ENCODE measurements around the gene CYLC1.

CYLC1 gene, protein sequence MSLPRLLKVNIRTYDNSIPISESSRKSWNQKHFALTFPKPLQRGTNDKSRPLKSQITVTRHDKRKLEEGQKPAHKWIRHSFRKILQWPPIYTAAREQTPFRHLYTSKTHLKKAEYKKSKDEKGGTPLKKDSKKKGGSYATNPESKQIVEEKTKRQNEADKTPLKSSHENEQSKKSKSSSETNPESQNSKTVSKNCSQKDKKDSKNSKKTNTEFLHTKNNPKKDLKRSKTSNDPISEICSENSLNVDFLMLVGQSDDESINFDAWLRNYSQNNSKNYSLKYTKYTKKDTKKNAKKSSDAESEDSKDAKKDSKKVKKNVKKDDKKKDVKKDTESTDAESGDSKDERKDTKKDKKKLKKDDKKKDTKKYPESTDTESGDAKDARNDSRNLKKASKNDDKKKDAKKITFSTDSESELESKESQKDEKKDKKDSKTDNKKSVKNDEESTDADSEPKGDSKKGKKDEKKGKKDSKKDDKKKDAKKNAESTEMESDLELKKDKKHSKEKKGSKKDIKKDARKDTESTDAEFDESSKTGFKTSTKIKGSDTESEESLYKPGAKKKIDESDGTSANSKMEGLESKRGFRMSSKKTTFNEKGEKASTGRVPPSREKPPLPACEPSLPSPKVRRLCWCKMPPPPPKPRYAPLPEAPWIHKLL

DNA sequence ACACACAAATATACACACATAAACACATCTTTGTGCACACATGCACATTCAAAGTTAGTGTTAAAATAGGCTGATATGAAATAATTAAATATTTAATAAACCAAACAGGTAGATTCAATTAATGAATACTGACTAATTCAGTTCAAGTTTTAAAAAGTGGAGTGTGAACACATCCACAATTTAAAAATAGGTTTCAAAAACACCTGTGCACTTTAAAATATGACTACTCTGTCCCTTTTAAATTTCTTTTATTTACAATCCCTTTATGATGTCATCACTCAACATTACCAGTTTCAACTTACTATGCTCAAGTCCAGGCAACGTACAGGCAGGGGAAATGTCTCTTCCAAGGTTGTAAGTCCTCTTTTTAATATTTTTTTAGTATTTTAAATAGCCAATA, at the start of gene CYLC1:
TSS of gene CYLC1 (plus strand) at position 301 of the 400 bp plus-strand sequence. CDS start at position 338, 37 bp downstream.
- no peak within 1 kb of the TSS for H3K4me3 Mint-ChIP-seq
- no peaks in the 10 kb centered on the region for H3K27me3 Mint-ChIP-seq (ENCODE audit: low read depth)
- H3K9me3 Mint-ChIP-seq = no peaks in the 10 kb centered on the region
- H3K27ac Mint-ChIP-seq = no peak within 1 kb of the TSS
- no peaks in the 10 kb centered on the region for H3K36me3 Mint-ChIP-seq (ENCODE audit: low read depth)
- H3K4me1 Mint-ChIP-seq (ENCODE audit: low read depth) = no peaks in the 10 kb centered on the region

DNA sequence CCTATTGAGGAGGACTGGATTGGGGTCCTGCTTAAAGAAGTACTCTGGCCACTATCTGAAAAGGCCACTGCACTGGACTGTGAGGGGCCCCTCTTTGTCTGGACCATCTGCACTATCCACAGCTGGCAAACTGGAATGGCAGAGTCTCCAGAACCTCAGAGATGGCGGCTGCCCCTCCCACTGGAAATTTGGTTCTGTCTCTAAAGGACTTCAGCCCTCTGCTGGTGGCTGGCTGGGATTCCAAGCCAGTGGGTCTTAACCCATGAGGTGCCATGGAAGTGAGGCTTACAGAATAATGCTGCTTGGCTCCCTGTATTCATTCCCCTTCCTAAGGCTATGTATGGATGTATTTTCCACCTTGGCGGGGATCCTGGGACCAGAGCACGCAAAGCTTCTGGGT, 41.6 kb upstream of the CYLC1 start:
- H3K27me3 Mint-ChIP-seq (ENCODE audit: low read depth) = no peaks in the 10 kb centered on the region
- H3K27ac Mint-ChIP-seq = no peak overlapping the region
- no peaks in the 10 kb centered on the region for H3K36me3 Mint-ChIP-seq (ENCODE audit: low read depth)
- H3K4me3 Mint-ChIP-seq = no peak overlapping the region
- H3K4me1 Mint-ChIP-seq (ENCODE audit: low read depth) = no peaks in the 10 kb centered on the region
- H3K9me3 Mint-ChIP-seq = peaks cover 14% of the 10 kb centered on the region

DNA sequence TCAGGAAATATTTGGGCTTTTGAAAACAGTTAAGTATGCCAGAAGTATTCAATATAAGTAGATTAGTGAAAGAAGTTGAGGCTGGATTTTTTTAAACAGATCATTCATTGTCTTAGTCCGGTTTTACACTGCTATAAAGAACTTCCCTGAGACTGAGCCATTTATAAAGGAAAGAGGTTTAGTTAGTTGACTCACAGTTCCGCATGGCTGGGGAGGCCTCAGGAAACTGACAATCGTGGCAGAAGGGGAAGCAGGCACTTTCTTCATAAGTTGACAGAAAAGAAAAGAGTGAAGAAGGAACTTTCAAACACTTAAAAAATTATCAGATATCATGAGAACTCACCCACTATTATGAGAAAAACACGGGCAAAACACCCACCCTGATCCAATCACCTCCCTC, 31.1 kb upstream of the CYLC1 start:
- Mint-ChIP-seq H3K4me1 (ENCODE audit: low read depth) (no peaks in the 10 kb centered on the region), H3K36me3 (ENCODE audit: low read depth) (no peaks in the 10 kb centered on the region), H3K9me3 (no peaks in the 10 kb centered on the region), H3K4me3 (no peak overlapping the region), H3K27me3 (ENCODE audit: low read depth) (no peaks in the 10 kb centered on the region), H3K27ac (no peak overlapping the region)

DNA sequence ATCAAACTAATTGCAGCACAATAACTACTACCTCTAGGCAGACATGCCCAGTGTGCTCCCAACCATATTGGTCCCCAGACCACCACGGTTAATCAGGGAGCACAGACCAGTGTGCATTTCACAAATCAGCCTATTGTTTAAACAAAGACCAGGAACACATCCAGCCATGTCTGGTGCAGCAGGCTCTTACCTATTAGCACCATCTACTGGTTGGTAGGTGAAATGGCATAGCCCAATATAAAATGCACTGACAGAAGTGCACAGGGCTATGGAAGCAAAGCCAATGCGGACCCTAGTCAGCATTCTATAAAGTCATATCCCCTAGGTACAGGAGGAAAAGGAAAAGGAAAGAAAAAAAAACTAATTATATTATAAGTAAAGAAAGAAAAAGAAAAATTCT, 15.5 kb upstream of the CYLC1 start:
- no peaks in the 10 kb centered on the region for H3K4me1 Mint-ChIP-seq (ENCODE audit: low read depth)

DNA sequence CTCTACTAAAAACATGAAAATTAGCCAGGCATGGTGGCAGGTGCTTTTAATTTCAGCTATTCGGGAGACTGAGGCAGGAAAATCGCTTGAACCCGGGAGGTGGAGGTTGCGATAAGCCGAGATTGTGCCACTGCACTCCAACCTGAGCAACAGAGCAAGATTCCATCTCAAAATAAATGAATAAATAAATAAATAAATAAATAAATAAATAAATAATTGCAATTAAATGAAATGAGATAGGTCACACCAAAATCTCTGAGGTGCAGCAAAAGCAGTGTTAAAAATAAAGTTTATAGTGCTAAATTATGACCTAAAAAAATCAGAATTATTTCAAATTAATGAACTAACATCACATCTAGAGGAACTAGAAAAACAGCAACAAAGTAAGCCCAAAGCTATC, 13.6 kb upstream of the CYLC1 start:
- Mint-ChIP-seq H3K27ac (no peak overlapping the region), H3K4me3 (no peak overlapping the region), H3K36me3 (ENCODE audit: low read depth) (no peaks in the 10 kb centered on the region), H3K4me1 (ENCODE audit: low read depth) (no peaks in the 10 kb centered on the region), H3K27me3 (ENCODE audit: low read depth) (no peaks in the 10 kb centered on the region), H3K9me3 (no peaks in the 10 kb centered on the region)

More for the DNA sequence above, 15.5 kb upstream of the CYLC1 start:
- Mint-ChIP-seq H3K36me3 (ENCODE audit: low read depth) (no peaks in the 10 kb centered on the region), H3K4me3 (no peak overlapping the region), H3K9me3 (no peaks in the 10 kb centered on the region), H3K27me3 (ENCODE audit: low read depth) (no peaks in the 10 kb centered on the region), H3K27ac (no peak overlapping the region)

DNA sequence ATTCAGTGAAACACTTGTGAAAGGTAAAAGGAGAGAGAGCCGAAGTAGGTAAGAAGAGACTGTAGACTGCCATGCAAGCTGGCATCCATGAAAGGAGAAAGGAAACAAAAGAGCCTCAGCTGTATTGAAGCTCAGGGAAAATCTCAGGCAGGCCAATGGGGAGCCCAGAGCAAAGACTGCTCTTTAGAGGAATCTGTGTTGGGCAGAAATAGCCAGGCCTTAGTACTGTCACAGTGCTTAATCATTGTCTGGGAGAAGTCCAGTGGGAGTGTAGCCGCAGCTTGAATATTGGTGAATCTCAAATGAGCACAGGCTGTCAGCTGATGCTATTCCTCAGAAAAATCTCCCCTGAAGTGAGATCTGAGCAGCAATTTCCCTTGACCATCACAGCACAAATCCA, 27.6 kb downstream of the CYLC1 start:
- H3K4me1 Mint-ChIP-seq (ENCODE audit: low read depth) = no peaks in the 10 kb centered on the region
- no peaks in the 10 kb centered on the region for H3K36me3 Mint-ChIP-seq (ENCODE audit: low read depth)

DNA sequence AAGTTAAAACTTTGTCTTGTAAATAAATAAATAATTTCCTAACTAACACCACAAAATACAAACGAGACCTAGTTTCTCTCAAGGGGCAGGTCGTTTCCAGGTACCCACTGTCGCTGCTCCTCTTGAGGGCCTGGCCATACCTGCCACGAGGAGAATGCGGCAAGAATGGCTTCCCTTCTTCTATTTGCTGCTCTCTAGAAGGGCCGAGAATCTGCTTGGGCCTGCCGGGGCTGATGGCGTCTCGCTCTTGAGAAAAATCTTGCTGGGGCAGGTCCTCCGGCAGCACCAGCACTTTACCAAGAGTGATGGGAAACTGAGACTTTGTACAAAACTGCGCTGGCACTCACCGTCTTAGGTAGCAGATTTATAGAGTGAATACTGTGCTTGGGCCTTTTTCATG, 31.5 kb downstream of the CYLC1 start:
- Mint-ChIP-seq H3K4me1 (ENCODE audit: low read depth) (no peaks in the 10 kb centered on the region), H3K36me3 (ENCODE audit: low read depth) (no peaks in the 10 kb centered on the region), H3K4me3 (no peak overlapping the region), H3K9me3 (no peaks in the 10 kb centered on the region), H3K27me3 (ENCODE audit: low read depth) (no peaks in the 10 kb centered on the region), H3K27ac (no peak overlapping the region)

More for the DNA sequence above, 27.6 kb downstream of the CYLC1 start:
- H3K4me3 Mint-ChIP-seq = no peak overlapping the region
- no peaks in the 10 kb centered on the region for H3K9me3 Mint-ChIP-seq
- H3K27me3 Mint-ChIP-seq (ENCODE audit: low read depth) = no peaks in the 10 kb centered on the region
- no peak overlapping the region for H3K27ac Mint-ChIP-seq

DNA sequence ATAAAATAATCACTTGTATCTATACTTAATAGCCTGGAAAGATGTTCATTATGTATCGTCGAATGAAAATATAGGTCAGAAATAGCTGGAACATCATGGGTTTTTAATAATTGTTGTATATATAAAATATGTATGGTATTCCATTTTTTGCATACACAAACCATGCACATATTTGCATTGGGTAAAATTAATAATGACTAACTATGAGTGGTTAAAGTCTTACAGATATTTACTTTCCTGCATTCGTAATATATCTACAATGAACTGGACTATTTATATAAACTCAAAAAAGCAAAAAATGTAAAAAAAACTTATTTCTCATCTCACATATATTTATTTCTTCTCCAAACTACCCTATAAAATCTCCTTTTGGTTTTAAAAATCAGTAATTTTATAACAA, 46.0 kb downstream of the CYLC1 start:
- Mint-ChIP-seq H3K4me3 (no peak overlapping the region), H3K9me3 (no peaks in the 10 kb centered on the region), H3K36me3 (ENCODE audit: low read depth) (no peaks in the 10 kb centered on the region), H3K27me3 (ENCODE audit: low read depth) (no peaks in the 10 kb centered on the region), H3K4me1 (ENCODE audit: low read depth) (no peaks in the 10 kb centered on the region), H3K27ac (no peak overlapping the region)

DNA sequence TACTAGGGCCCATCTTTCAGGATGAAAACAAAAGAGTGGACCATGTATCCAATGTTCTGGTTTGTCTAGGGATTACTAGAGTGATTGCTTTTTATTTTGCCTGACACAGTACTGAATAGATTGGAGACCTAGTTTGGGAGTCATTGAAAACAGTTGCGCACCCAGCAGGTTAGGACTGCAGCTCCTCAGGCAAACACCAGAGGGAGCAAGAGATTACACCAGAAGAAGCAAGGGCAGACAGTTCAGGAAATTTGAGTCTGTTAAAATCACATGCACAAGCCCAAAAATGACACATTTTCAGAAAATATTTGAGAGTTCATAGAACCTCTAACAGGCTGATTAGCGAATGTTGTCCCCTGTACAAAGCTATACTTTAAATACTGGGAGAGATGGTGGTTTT, 55.6 kb downstream of the CYLC1 start:
- Mint-ChIP-seq H3K36me3 (ENCODE audit: low read depth) (no peaks in the 10 kb centered on the region), H3K27me3 (ENCODE audit: low read depth) (no peaks in the 10 kb centered on the region), H3K27ac (no peak overlapping the region), H3K4me1 (ENCODE audit: low read depth) (no peaks in the 10 kb centered on the region), H3K4me3 (no peak overlapping the region), H3K9me3 (no peaks in the 10 kb centered on the region)

DNA sequence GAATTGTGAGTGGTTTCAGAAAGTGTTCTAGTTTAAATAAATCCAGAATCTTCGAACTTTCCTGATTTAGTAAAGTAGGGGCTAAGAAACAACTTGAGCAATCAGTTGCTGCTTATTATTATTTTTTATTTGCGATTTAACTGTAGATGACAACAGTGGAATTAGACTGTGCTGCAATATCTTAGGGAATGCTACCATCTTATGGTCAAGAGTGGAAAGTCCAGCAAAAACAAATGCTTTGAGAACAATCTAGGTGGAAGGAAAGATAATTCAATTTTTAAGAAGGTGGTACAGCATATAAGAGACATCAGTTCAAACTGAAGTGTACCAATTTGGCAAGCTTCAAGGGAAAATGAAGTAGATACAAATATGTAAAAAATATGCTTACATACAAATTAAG, 73.3 kb downstream of the CYLC1 start:
- H3K4me3 Mint-ChIP-seq = no peak overlapping the region
- H3K9me3 Mint-ChIP-seq = no peaks in the 10 kb centered on the region
- no peaks in the 10 kb centered on the region for H3K36me3 Mint-ChIP-seq (ENCODE audit: low read depth)
- no peak overlapping the region for H3K27ac Mint-ChIP-seq
- no peaks in the 10 kb centered on the region for H3K27me3 Mint-ChIP-seq (ENCODE audit: low read depth)
- H3K4me1 Mint-ChIP-seq (ENCODE audit: low read depth) = no peaks in the 10 kb centered on the region
